Hypothalamus (tissue), 51 donors: Measurements from ENCODE around the gene SP1.
"Not testable (repeated sequence)": the region's sequence is repeated elsewhere in the genome, so short reads cannot be mapped to it uniquely, and the experiment has no call there.

ENCODE experiments used
- DNase-seq, 51 donors: peaks; one replicate each; lab custom pipeline; 2025; lab: John Stamatoyannopoulos, UW

Gene SP1

DNA sequence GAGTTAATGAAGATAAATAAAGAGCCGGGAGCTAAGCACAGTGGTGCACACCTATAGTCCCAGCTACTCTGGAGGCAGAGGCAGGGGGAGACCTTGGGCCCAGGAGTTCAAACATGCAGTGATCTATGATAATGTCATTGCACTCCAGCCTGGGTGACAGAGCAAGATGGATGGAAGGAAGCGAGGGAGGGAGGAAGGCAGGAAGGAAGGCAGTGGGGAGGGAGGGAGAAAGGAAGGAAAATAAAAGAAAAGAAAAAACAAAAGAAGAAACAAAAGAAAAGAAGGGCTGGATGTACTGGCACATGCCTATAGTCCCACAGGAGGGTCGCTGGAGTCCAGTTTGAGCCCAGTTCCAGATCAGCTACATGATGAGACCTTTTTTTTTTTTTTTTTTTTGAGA is 24.9 kb upstream of the SP1 start:
- no peak for DNase-seq

GRCh38 chr12:53358836-53359419 is 21.0 kb upstream of the SP1 start:
- no peak for DNase-seq

DNA sequence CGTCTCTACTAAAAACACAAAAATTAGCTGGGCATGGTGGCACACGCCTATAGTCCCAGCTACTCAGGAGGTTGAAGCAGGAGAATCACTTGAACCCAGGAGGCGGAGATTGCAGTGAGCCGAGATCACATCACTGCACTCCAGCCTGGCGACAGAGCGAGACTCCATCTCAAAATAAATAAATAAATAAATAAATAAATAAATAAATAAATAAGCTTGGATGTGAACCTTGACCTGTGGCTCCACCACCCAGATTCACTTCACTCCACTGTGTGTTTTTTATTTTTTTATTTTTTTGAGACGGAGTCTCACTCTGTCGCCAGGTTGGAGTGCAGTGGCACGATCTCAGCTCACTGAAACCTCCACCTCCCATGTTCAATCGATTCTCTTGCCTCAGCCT is 18.3 kb upstream of the SP1 start:
- not testable (repeated sequence) for DNase-seq

GRCh38 chr12:53365245-53365904 is 14.6 kb upstream of the SP1 start:
- DNase-seq = no peak

GRCh38 chr12:53373554-53374133 is 6.3 kb upstream of the SP1 start:
- not testable (repeated sequence) for DNase-seq

- DNase-seq = not testable (repeated sequence)
Measured at GRCh38 chr12:53374277-53374676, 5.7 kb upstream of the SP1 start.

DNA sequence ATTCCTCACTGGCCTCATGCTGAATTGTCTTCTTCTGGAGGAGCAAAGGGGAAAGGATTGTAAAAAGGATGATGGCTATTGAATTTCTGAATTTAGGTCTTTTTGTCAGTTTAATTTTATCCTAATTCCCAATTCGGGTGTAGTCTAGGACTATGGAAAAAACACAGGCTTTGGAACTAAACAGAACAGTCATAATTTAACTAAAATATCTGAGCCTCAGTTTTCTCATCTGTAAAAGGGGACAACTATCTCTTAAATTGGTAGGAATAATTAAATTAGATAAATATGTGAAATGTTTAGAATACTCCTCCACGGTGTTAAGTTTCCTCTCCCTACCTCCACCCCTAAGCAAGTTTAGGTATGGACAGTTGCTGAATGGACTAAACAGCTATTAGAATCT is 3.2 kb upstream of the SP1 start:
- no peak for DNase-seq

DNA sequence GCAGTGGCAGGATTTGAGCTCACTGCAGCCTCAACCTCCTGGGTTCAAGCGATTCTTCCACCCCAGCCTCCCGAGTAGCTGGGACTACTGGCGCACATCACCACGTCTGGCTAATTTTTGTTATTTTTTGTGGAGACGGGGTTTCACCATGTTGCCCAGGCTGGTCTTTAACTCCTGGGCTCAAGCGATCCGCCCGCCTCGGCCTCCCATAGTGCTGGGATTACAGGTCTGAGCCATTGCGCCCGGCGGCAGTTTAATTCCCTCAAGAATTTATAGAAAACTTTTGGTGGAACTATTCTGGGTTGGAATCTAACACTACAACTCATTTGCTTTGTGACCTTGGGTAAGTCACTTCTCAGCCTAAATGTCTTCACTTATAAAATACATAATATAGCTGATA is 1.8 kb upstream of the SP1 start:
- DNase-seq = no peak

DNA sequence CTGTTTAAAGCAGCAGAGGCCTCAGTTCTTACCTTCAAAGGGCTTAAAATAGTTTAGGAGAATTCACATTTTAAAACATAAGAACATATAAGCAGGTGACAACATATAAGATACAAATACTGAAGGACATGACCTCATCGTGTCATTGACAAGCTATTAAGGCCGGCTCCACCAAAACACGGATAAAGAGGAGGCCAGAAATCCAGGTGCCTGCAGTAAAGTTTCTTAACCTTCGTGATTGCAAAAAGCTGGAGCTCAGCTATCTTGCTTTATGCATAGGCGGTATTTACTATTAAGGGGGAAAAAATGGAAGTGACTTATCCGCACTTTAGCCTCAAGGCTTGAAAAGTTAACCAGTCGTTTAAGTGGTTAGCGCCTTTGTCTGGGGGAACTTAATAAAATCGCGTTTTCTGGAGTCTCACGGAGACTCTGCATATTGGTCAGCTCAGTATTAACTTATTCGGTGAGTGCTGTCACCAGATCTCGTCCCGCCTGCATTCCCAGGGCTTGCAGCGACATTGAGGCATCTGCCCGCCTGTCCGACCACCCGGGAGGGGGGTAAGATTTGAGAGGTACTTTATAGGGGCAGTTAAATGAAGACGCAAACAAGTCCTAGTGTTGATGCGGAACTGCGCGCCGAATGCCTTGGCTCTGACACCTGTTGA is 1.1 kb upstream of the SP1 start:
- no peak for DNase-seq

- peak; percentile 82 to 100 (median 100) for DNase-seq
Measured at GRCh38 chr12:53379389-53380103, 430 bp upstream of the SP1 start.

GRCh38 chr12:53380794-53381730 is 1.1 kb downstream of the SP1 start:
- DNase-seq = peak in 1 of 51 donors; percentile 29

- DNase-seq = peak in 23 of 51 donors; percentile 4 to 56 (median 17)
Measured at GRCh38 chr12:53381731-53382630, 2.0 kb downstream of the SP1 start.

- DNase-seq = no peak
Measured at GRCh38 chr12:53383258-53383657, 3.3 kb downstream of the SP1 start.

- DNase-seq = not testable (repeated sequence)
Measured at GRCh38 chr12:53386381-53386780, 6.4 kb downstream of the SP1 start.

- no peak for DNase-seq
Measured at GRCh38 chr12:53388932-53389331, 9.0 kb downstream of the SP1 start.

DNA sequence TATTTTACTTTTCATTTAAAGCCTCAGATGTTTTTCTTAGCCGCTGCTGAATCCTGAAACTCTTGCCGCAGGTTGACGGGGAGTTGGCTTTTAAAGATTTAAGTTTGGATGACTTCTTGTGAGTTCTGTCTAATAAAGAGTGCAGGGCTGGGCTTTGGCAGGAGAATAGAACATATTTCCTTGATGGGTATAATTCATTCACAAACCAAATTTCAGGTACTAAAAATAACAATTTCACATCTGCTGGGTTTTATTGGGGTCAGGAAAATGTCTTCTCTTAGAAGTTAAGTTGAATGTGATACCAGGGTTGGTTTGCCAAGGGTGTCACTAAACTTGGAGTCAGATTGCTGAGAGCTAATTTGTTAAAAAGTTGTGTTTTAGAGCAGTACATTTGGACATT is 9.7 kb downstream of the SP1 start:
- DNase-seq = no peak

DNA sequence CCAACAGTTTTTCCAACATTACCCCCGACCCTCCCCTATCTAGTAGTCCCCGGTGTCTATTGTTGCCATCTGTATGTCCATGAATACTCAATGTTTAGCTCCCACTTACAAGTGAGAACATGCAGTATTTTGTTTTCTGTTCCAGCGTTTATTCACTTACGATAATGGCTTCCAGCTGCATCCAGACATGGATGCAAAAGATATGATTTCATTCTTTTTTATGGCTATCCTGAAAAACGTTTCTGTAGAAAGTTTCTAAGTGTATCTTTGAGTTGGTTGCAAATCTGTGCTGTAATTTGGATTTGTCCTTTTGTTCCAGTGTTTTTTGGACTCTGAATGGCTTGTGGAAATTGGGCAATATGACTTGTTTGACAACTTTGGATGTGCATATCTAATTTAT is 11.7 kb downstream of the SP1 start:
- DNase-seq = no peak

DNA sequence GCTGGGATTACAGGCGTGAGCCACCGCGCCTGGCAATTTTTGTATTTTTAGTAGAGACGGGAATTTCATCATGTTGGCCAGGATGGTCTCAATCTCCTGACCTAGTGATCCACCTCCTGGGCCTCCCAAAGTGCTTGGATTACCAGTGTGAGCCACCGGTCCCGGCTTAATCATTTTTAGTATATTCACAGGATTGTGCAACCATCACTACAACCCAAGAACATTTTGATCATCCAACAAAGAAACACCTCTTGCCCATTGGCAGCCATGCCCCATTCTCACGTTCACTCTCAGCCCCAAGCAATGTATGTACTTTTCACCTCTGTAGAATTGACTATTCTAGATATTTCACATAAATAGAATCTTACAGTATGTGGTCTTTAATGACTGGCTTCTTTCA is 19.9 kb downstream of the SP1 start:
- no peak for DNase-seq

GRCh38 chr12:53402351-53402750 is 22.4 kb downstream of the SP1 start:
- not testable (repeated sequence) for DNase-seq
